KMS-11 (cell line): ENCODE results near the gene TSC1.

Experiments
- H2AFZ ChIP-seq: fragments of 200-600 bp; sonication (generic); 2 replicates; pipeline ENCODE4 v1.6.1; 2016; ENCODE audit warnings: antibody characterized with exemption, mixed run types, low read depth
- H3K27ac ChIP-seq: fragments of 200-600 bp; sonication (generic); 2 replicates; pipeline ENCODE4 v1.6.1; 2016; ENCODE audit warnings: mild to moderate bottlenecking, mixed run types
- H3K27me3 ChIP-seq: fragments of 200-600 bp; sonication (generic); 2 replicates; pipeline ENCODE4 v1.6.1; 2017; ENCODE audit warnings: mild to moderate bottlenecking, low read depth, mixed run types, moderate library complexity; ENCODE audit not compliant: insufficient read depth
- H3K36me3 ChIP-seq: fragments of 200-600 bp; sonication (generic); 2 replicates; pipeline ENCODE4 v1.6.1; 2017; ENCODE audit warnings: mild to moderate bottlenecking, mixed run types; ENCODE audit not compliant: insufficient read depth
- H3K4me1 ChIP-seq: fragments of 200-600 bp; sonication (generic); 2 replicates; pipeline ENCODE4 v1.6.1; 2016; ENCODE audit warnings: mild to moderate bottlenecking, low read depth, mixed run types; ENCODE audit not compliant: poor library complexity, severe bottlenecking
- H3K4me2 ChIP-seq: fragments of 200-600 bp; sonication (generic); 2 replicates; pipeline ENCODE4 v1.7.0; 2016; ENCODE audit warnings: mild to moderate bottlenecking, mixed run types
- H3K4me3 ChIP-seq: fragments of 200-600 bp; sonication (generic); IDR thresholded peaks from 2 replicates; pipeline ENCODE4 v1.6.1; 2017; ENCODE audit warnings: low read depth, low read length, mixed read lengths; ENCODE audit not compliant: insufficient read depth
- H3K79me2 ChIP-seq: fragments of 200-600 bp; sonication (generic); 2 replicates; pipeline ENCODE4 v1.6.1; 2016; ENCODE audit warnings: low read depth, mixed run types; ENCODE audit not compliant: insufficient read depth
- H3K9ac ChIP-seq: fragments of 200-600 bp; sonication (generic); 2 replicates; pipeline ENCODE4 v1.6.1; 2016; ENCODE audit warnings: mild to moderate bottlenecking, mixed run types
- H4K20me1 ChIP-seq: fragments of 200-600 bp; sonication (generic); 2 replicates; pipeline ENCODE4 v1.6.1; 2016; ENCODE audit warnings: mild to moderate bottlenecking, mixed run types; ENCODE audit not compliant: insufficient read depth
- TF ChIP-seq, protein P1 (sequence below): fragments of 200-600 bp; sonication (generic); conservative IDR thresholded peaks from 2 replicates; pipeline ENCODE4 v1.6.1; 2017; ENCODE audit warnings: low read depth, mild to moderate bottlenecking, antibody characterized with exemption, low read length, moderate library complexity, mixed read lengths

The TSC1 gene

GRCh38 chr9:132948482-132949050 is 4.2 kb upstream of the TSC1 start:
- no peak overlapping the region for H3K9ac ChIP-seq
- H3K4me1 ChIP-seq, result peaks cover 6% of the 10 kb centered on the region
- H3K27me3 ChIP-seq, result no peaks in the 10 kb centered on the region
- no peak overlapping the region for H3K4me2 ChIP-seq
- H3K79me2 ChIP-seq, result peaks cover 8% of the 10 kb centered on the region
- no peaks in the 10 kb centered on the region for H4K20me1 ChIP-seq
- H3K4me3 ChIP-seq, result no peak overlapping the region
- H3K27ac ChIP-seq, result no peak overlapping the region
- no peaks in the 10 kb centered on the region for H3K36me3 ChIP-seq
- TF ChIP-seq, protein P1, sequence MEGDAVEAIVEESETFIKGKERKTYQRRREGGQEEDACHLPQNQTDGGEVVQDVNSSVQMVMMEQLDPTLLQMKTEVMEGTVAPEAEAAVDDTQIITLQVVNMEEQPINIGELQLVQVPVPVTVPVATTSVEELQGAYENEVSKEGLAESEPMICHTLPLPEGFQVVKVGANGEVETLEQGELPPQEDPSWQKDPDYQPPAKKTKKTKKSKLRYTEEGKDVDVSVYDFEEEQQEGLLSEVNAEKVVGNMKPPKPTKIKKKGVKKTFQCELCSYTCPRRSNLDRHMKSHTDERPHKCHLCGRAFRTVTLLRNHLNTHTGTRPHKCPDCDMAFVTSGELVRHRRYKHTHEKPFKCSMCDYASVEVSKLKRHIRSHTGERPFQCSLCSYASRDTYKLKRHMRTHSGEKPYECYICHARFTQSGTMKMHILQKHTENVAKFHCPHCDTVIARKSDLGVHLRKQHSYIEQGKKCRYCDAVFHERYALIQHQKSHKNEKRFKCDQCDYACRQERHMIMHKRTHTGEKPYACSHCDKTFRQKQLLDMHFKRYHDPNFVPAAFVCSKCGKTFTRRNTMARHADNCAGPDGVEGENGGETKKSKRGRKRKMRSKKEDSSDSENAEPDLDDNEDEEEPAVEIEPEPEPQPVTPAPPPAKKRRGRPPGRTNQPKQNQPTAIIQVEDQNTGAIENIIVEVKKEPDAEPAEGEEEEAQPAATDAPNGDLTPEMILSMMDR, result no peak
- no peak overlapping the region for H2AFZ ChIP-seq

GRCh38 chr9:132947756-132948155 is 3.3 kb upstream of the TSC1 start:
- H3K27ac ChIP-seq, result no peak overlapping the region
- no peaks in the 10 kb centered on the region for H3K27me3 ChIP-seq
- no peak overlapping the region for H3K4me3 ChIP-seq
- no peak overlapping the region for H3K9ac ChIP-seq
- no peaks in the 10 kb centered on the region for H3K36me3 ChIP-seq
- peaks cover 14% of the 10 kb centered on the region for H3K4me1 ChIP-seq
- no peak overlapping the region for H3K4me2 ChIP-seq
- no peak overlapping the region for H2AFZ ChIP-seq
- TF ChIP-seq, protein P1, result no peak
- H4K20me1 ChIP-seq, result no peaks in the 10 kb centered on the region
- peaks cover 16% of the 10 kb centered on the region for H3K79me2 ChIP-seq

DNA sequence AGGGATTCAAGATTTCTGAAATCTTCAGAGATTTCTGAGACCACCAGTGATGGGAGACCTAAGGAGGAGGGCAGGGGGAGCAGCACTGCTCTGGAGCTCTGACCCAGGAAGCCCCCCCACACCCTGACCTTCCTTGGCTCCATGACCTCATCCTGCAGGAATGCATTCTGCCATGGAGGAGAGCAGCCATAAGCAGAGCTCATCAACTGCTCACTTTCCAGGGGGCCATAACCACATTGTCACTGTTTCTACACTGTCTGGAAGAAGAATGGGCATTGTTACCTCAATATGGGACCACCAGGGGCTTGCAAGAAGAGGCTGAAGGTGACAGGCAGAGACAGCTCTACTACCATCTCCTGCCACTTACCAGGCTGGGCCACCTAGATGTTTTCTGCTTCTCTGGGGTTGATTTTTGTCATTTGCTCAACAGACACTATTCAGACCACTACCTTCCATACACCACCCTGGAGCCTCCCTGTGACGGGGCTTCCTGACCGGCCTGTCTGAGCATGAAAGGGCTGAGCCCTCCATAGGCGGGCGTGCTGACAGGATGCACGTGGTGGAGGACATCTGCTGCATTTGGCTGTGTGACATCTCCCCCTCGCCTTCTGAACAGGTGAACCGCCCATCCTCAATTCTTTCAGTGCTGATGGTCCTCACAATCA is 2.3 kb upstream of the TSC1 start:
- Histone ChIP-seq H2AFZ (no peak overlapping the region), H3K4me3 (no peak overlapping the region), H3K4me2 (no peak overlapping the region), H3K4me1 (peaks cover 24% of the 10 kb centered on the region), H3K79me2 (peaks cover 25% of the 10 kb centered on the region), H3K27me3 (no peaks in the 10 kb centered on the region), H3K27ac (no peak overlapping the region), H4K20me1 (no peaks in the 10 kb centered on the region), H3K36me3 (no peaks in the 10 kb centered on the region), H3K9ac (no peak overlapping the region)
- TF ChIP-seq, protein P1, result no peak

- 0 out of 2 replicates have a peak, but pooled peaks cover under 1% of the 10 kb centered on the region for H4K20me1 ChIP-seq
- no peaks in the 10 kb centered on the region for H3K36me3 ChIP-seq
- H3K4me2 ChIP-seq, result no peak overlapping the region
- H3K4me1 ChIP-seq, result peaks cover 30% of the 10 kb centered on the region
- no peak overlapping the region for H3K4me3 ChIP-seq
- H3K79me2 ChIP-seq, result peaks cover 30% of the 10 kb centered on the region
- H3K27ac ChIP-seq, result no peak overlapping the region
- 0 out of 2 replicates have a peak overlapping the region, but pooled peaks have one; percentile 39 for H2AFZ ChIP-seq
- H3K9ac ChIP-seq, result no peak overlapping the region
- H3K27me3 ChIP-seq, result no peaks in the 10 kb centered on the region
- TF ChIP-seq, protein P1, result no peak
Observed at GRCh38 chr9:132946211-132946610, 1.8 kb upstream of the TSC1 start.
